Stimulated activated CD8-positive, alpha-beta memory T cell treated with anti-CD3 and anti-CD28 coated beads, Interleukin-7, amount 100 ng/mL, for 4 hours (primary cell): Measurements from ENCODE around the gene PTK6.
A peak's percentile ranks its signal among the peaks of the same experiment; 100 is the strongest.
"Not testable (repeated sequence)": the region's sequence is repeated elsewhere in the genome, so short reads cannot be mapped to it uniquely, and the experiment has no call there.

ENCODE experiments used
- DNase-seq, 2 donors: peaks; one replicate each; pipeline ENCODE4 v3.0.0-alpha.2; 2020; ENCODE audit warnings: low read depth in 2 of 2

PTK6 gene

GRCh38 chr20:63568986-63569949 is 32.1 kb upstream of the PTK6 start:
- no peak for DNase-seq

- no peak for DNase-seq
These were observed 31.2 kb upstream of the PTK6 start for GRCh38 chr20:63568170-63568981.

GRCh38 chr20:63567386-63568169 is 30.4 kb upstream of the PTK6 start:
- DNase-seq: peak; percentile 19 to 59

DNA sequence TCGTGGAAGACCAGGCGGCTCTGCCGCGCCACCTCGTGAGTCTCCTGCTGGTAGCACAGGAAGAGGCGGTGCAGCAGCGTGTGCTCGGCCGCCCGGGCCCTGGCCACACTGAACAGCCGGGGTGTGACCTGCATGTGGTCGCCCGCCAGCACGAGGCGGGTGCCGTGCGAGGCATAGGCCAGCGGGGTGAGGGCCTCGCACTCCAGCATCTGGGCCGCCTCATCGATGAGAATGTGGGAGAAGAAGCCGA is 29.9 kb upstream of the PTK6 start:
- DNase-seq: no peak

GRCh38 chr20:63566395-63567135 is 29.4 kb upstream of the PTK6 start:
- DNase-seq: no peak

GRCh38 chr20:63565699-63566335 is 28.6 kb upstream of the PTK6 start:
- no peak for DNase-seq

- DNase-seq: no peak
These were observed 28.0 kb upstream of the PTK6 start for GRCh38 chr20:63565021-63565698.

- no peak for DNase-seq
These were observed 27.0 kb upstream of the PTK6 start for GRCh38 chr20:63564036-63564810.

DNA sequence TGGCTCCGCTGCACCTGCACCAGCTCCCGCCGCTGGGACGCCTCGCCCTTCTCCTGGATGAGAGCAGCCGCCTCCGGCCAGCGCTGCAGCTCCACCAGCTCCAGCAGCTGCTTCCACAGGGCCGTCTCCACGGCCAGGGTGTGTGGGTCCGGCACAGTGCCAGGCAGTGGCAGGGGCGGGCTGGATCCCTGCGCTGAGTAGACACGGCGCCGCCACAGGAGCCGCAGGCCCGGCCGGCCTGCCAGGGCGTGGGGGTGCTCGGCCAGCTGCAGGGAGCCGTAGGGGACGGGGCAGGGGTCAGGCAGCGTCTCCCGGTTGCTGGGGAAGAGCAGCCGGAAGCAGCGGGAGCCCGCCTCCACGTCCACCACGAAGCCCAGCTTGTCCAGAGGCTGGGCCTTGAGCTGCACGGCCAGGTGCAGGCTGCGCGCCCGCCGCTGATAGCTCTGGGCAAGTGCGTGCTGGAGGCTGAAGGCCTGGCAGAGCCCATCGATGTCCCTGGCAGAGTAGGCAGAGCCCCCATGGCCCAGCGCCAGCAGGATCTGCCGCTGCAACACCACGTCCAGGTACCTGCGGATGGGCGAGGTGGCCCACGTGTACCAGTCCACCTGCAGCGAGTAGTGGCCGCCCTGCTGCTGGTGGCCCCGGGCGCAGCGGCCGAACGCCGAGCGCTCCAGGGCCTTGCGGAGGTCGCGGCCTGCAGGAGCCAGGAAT is 26.2 kb upstream of the PTK6 start:
- DNase-seq: no peak

DNA sequence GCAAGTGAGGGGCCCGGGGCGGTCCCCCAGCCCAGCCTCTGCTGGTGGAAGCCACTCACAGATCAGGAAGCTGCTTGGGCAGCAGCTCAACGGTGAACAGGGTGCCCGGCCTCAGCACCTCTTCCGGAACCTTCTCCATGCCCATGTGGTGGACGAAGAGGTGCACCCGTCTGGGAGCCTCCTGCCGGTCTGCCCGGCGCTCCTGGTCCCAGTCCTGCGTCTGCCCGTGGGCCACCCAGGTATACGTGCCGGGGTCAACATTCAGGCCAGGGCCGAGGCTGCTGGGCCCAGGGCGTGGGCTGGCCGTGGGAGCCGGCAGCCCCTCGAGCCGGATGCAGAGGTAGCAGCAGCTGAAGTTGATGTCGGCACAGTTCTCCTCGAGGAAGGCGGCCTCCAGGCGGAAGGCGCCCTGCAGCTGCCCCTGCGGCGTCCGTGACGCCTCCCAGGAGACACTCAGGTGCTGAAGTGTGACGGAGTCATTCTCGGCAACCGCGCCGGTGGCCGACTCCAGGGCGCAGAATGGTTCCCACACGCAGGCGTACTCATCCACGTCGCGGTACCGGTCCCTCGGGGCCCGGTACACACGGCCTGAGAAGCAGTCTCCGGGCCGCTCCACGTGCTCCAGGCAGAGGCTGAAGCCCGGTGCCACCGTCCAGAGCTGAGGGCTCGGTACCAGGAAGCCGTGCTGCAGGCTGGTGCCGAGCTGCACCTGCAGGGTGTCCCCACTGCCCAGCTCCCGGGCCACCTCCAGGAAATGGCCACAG is 25.5 kb upstream of the PTK6 start:
- no peak for DNase-seq

- DNase-seq: no peak
These were observed 24.6 kb upstream of the PTK6 start for GRCh38 chr20:63561624-63562396.

GRCh38 chr20:63560856-63561609 is 23.9 kb upstream of the PTK6 start:
- no peak for DNase-seq

DNA sequence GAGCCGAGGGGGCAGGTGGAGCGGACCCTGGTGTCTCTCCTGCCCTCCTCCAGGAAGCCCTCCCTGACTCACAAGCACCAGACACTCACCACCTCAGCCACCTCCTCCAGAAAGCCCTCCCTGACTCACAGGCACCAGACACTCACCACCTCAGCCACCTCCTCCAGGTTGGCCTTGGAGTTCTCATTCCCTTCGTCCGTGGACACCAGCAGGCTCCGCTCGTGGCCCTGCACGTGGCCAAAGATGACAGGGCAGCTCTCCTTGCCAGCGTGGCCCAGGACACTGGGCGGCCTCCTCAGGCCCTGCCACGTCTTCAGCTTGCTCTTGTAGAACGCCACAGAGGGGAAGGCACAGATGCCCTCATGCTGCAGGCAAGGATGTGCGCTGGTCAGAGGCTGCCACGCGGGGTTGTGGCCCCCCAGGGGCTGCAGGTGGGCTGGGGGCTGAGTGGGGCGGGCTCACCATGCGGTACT is 23.2 kb upstream of the PTK6 start:
- DNase-seq: no peak

GRCh38 chr20:63559485-63560332 is 22.5 kb upstream of the PTK6 start:
- not testable (repeated sequence) for DNase-seq

GRCh38 chr20:63558804-63559484 is 21.8 kb upstream of the PTK6 start:
- DNase-seq: no peak
